Activated CD4-positive, alpha-beta memory T cell treated with anti-CD3 and anti-CD28 coated beads, Interleukin-2, amount 10 ng/mL, durations not matched to agents 7 days and 5 days (primary cell): ENCODE measurements around the gene PHF8. TPM values are rescaled to one million over a fixed set of nuclear protein-coding genes. Genes with fewer than 3 reads are reported as not detected.

Experiments
- CTCF ChIA-PET: fragments of 350-600 bp; sonication (Branson Sonifier 250); formaldehyde crosslinking; loops from one replicate; lab custom pipeline; 2021; ENCODE audit warnings: antibody characterized with exemption, inconsistent platforms; lab: Charles Lee
- POLR2A ChIA-PET: fragments of 350-600 bp; sonication (Branson Sonifier 250); formaldehyde crosslinking; loops from one replicate; lab custom pipeline; 2021; ENCODE audit warnings: antibody characterized with exemption; lab: Charles Lee
- DNase-seq: peaks from one replicate; pipeline ENCODE4 v3.0.0-alpha.2; 2020
- H3K27ac Mint-ChIP-seq: one replicate; pipeline ENCODE4 v1.8.0; 2021; ENCODE audit warnings: mild to moderate bottlenecking, mixed read lengths
- H3K27me3 Mint-ChIP-seq: one replicate; pipeline ENCODE4 v1.8.0; 2021; ENCODE audit warnings: mixed read lengths
- H3K36me3 Mint-ChIP-seq: one replicate; pipeline ENCODE4 v1.8.0; 2021; ENCODE audit warnings: low read depth, mixed read lengths
- H3K4me1 Mint-ChIP-seq: one replicate; pipeline ENCODE4 v1.8.0; 2021; ENCODE audit warnings: mixed read lengths
- H3K4me3 Mint-ChIP-seq: one replicate; pipeline ENCODE4 v1.8.0; 2021; ENCODE audit warnings: mild to moderate bottlenecking, mixed read lengths
- H3K9me3 Mint-ChIP-seq: one replicate; pipeline ENCODE4 v1.8.0; 2021; ENCODE audit warnings: mixed read lengths
- total RNA-seq, 2 experiments: library from RNA; stranded (reverse); gene quantifications; one replicate each; pipeline ENCODE4 v1.2.3, GENCODE V29; 2021

The PHF8 gene
- total RNA-seq, 2 experiments from 2014 or later, result 40.4 to 42.5 TPM

- Mint-ChIP-seq H3K9me3 (no peaks in the 10 kb centered on the region), H3K27ac (no peak overlapping the region), H3K36me3 (peaks cover 3% of the 10 kb centered on the region), H3K4me3 (no peak overlapping the region), H3K4me1 (peaks cover 18% of the 10 kb centered on the region), H3K27me3 (no peaks in the 10 kb centered on the region)
- no peak for DNase-seq
- ChIA-PET CTCF (no interaction called here), POLR2A (no interaction called here)
Measured at GRCh38 chrX:54048412-54048811, 4.1 kb upstream of the PHF8 start.

- Mint-ChIP-seq H3K4me3 (peak overlapping the region; percentile 96), H3K4me1 (peaks cover 31% of the 10 kb centered on the region)
Measured at GRCh38 chrX:54045563-54046228, 1.4 kb upstream of the PHF8 start.

DNA sequence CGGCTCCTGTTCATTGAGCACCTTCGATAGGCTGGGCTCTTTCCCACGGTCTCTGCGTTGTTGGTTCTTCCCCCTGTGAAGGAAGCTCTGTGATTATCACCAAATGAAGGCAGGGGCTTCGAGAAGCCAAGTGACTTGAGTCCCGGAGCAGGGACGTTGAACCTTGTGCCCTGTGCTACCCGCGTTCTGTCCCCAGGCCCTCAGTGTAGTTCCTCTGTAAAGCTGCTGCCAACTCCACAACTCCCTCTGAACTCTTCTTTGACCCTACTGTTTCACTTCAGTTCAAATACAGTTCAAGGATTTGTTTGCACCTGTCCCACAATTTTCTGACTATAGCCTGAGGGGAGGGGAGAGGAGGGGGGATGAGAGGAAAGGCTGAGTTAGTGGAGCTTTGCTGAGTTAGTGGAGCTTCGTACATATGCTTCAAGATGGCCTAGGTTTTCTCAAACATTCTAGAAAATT lies 635 bp upstream of the PHF8 start:
- Mint-ChIP-seq H3K36me3 (peaks cover 19% of the 10 kb centered on the region), H3K4me1 (peaks cover 35% of the 10 kb centered on the region), H3K27me3 (no peaks in the 10 kb centered on the region), H3K9me3 (no peaks in the 10 kb centered on the region), H3K4me3 (peak overlapping the region; percentile 96), H3K27ac (peak overlapping the region; percentile 96)
- CTCF ChIA-PET, result interaction anchor here (1.5 to 1.9 kb wide), 3 partner anchors 91 to 361 kb away, joined by 3 to 4 read pairs (median 4); partner anchors contain the start of gene HUWE1
- POLR2A ChIA-PET, result interaction anchor here (0.9 to 3.7 kb wide), 14 partner anchors 14 to 1444 kb away, joined by 3 to 34 read pairs (median 5); partner anchors contain the start of genes APEX2, FAM120C, GNL3L and HUWE1
- DNase-seq, result no peak

More at GRCh38 chrX:54045563-54046228, 1.4 kb upstream of the PHF8 start:
- POLR2A ChIA-PET, result interaction anchor here (0.9 to 3.7 kb wide), 5 partner anchors 135 to 1443 kb away, joined by 4 to 34 read pairs (median 5); partner anchors contain the start of genes FAM120C and HUWE1
- no peaks in the 10 kb centered on the region for H3K9me3 Mint-ChIP-seq
- peaks cover 15% of the 10 kb centered on the region for H3K36me3 Mint-ChIP-seq
- no peaks in the 10 kb centered on the region for H3K27me3 Mint-ChIP-seq
- no peak for DNase-seq
- peak overlapping the region; percentile 96 for H3K27ac Mint-ChIP-seq
- CTCF ChIA-PET, result no interaction called here

DNA sequence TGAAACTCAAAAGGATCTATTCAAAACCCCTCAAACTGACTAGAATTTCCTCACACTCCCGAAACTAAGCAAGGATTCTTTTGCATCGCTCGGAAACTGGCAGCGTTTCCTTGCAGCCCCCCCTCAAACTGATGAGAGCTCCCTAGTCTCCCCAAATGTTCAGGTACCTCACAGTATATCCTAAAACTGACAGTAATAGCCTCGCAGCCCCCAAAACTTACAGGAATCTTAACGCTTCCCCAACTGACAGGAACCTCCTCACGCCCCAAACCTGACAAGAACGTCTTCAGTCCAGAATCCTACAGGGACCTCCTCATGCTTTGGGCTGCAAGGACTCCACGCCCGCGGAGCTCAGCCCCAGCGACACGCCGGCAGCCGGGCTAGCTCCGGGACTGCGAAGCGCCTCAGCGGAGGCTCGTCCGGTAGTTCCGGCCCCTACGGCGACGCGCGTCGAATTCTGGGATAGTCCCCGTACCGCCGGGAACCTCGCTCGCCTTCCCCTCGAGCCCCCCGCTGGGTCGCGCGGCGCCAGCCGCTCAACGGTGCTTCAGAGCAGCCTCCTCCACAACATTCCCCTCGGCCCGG lies 640 bp downstream of the PHF8 start:
- H3K36me3 Mint-ChIP-seq, result peaks cover 22% of the 10 kb centered on the region
- ChIA-PET CTCF (interaction anchor here (0.6 to 1.9 kb wide), 5 partner anchors 90 to 1123 kb away, joined by 3 to 4 read pairs (median 3); partner anchors contain the start of gene HUWE1), POLR2A (interaction anchor here (0.7 to 3.7 kb wide), 13 partner anchors 12 to 957 kb away, joined by 3 to 34 read pairs (median 4); partner anchors contain the start of genes APEX2, FAM120C, GNL3L and HUWE1)
- no peaks in the 10 kb centered on the region for H3K9me3 Mint-ChIP-seq
- no peak for DNase-seq
- H3K4me3 Mint-ChIP-seq, result peak overlapping the region; percentile 96
- peak overlapping the region; percentile 96 for H3K27ac Mint-ChIP-seq
- H3K4me1 Mint-ChIP-seq, result peaks cover 35% of the 10 kb centered on the region
- no peaks in the 10 kb centered on the region for H3K27me3 Mint-ChIP-seq

DNA sequence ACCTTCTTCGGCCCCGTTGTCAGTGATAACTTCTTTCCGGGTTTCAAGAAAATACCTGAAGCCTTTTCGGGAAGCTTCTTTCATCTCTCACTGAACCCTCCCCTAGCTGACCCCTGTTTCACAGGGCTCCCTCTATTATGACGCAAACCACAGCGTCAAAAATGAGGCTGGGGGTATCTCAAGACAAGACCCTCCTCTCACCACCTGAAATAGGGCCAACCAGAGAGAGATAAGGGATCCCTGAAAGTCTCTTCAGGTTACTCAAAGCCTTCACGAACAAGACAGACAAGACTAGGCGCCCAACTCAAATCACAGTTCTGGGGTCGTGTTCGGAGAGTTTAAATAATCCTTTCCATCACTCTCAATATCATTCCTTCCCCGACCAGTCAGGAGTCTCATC lies 1.2 kb downstream of the PHF8 start:
- no peak for DNase-seq
- no peaks in the 10 kb centered on the region for H3K9me3 Mint-ChIP-seq
- H3K27me3 Mint-ChIP-seq, result no peaks in the 10 kb centered on the region
- peaks cover 35% of the 10 kb centered on the region for H3K4me1 Mint-ChIP-seq
- H3K4me3 Mint-ChIP-seq, result peak overlapping the region; percentile 96
- POLR2A ChIA-PET, result interaction anchor here (0.7 to 3.7 kb wide), 11 partner anchors 12 to 817 kb away, joined by 3 to 34 read pairs (median 4); partner anchors contain the start of genes FAM120C, HUWE1, RIBC1 and SMC1A
- H3K27ac Mint-ChIP-seq, result peak overlapping the region; percentile 96
- CTCF ChIA-PET, result interaction anchor here (0.6 to 1.9 kb wide), 2 partner anchors 357 to 1123 kb away, joined by 3 to 4 read pairs; partner anchors contain the start of gene HUWE1
- H3K36me3 Mint-ChIP-seq, result peaks cover 22% of the 10 kb centered on the region

- ChIA-PET CTCF (interaction anchor here (1.9 kb wide), 1 partner anchor 356 kb away, joined by 4 read pairs; the partner anchor contains the start of gene HUWE1), POLR2A (interaction anchor here (0.7 to 3.7 kb wide), 7 partner anchors 135 to 817 kb away, joined by 3 to 34 read pairs (median 4); partner anchors contain the start of genes FAM120C, HUWE1, RIBC1 and SMC1A)
- no peaks in the 10 kb centered on the region for H3K27me3 Mint-ChIP-seq
- H3K4me3 Mint-ChIP-seq, result peak overlapping the region; percentile 96
- peak overlapping the region; percentile 96 for H3K27ac Mint-ChIP-seq
- peaks cover 24% of the 10 kb centered on the region for H3K36me3 Mint-ChIP-seq
- DNase-seq, result peak; percentile 45
- peaks cover 35% of the 10 kb centered on the region for H3K4me1 Mint-ChIP-seq
- H3K9me3 Mint-ChIP-seq, result no peaks in the 10 kb centered on the region
Measured at GRCh38 chrX:54042609-54043021, 1.7 kb downstream of the PHF8 start.

DNA sequence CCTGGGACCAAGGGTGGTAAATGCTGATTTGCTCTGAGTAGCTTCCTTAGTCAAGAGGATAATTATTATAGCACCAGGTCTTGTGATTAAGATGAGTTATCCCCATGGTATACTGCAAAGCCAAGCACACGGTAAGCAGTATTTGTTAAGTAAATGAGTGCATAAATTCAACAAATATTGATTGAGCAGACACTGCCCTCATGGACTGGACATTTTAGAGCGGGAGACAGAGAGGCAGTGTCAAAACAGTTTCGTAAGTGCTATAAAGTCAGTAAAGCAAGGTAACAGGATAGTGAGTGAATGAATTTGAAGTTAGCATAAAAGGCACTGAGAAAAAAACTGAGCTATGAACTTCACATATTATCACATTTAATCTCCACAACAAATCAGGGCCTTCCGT lies 13.9 kb downstream of the PHF8 start:
- ChIA-PET CTCF (no interaction called here), POLR2A (no interaction called here)
- no peaks in the 10 kb centered on the region for H3K27me3 Mint-ChIP-seq
- DNase-seq, result no peak
- peaks cover 2% of the 10 kb centered on the region for H3K4me1 Mint-ChIP-seq
- peaks cover 72% of the 10 kb centered on the region for H3K36me3 Mint-ChIP-seq
- H3K4me3 Mint-ChIP-seq, result no peak overlapping the region
- H3K27ac Mint-ChIP-seq, result no peak overlapping the region
- no peaks in the 10 kb centered on the region for H3K9me3 Mint-ChIP-seq

DNA sequence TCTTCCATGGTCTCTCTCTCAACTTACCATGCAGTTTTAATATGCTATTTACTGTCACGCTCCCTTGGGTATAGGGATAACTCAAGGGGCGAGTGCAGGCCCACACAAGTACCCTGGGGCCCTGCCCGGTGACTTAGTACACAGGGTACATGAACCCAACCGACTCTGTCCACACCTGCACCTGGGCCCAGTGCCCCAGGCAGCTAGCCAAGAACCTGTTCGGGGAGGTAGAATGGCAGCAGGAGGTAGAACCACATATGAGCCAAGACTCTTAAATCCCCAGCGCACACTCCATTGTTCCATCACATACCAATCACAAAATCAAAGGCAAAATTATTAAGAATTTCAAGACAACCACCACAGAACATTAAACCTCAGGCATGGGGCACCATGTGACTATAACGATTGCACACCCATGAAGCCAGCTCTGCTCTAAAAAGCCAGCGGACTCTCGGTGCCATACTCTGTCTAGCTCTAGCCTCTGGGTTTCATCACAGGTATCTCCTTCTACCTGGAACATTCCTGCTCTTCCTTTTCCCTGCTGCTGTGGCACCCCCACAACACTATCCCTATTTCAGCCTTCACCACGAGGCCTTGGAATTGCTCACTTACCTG lies 14.6 kb downstream of the PHF8 start:
- Mint-ChIP-seq H3K9me3 (no peaks in the 10 kb centered on the region), H3K4me3 (no peak overlapping the region), H3K4me1 (peaks cover 2% of the 10 kb centered on the region), H3K27me3 (no peaks in the 10 kb centered on the region), H3K27ac (no peak overlapping the region), H3K36me3 (peaks cover 69% of the 10 kb centered on the region)
- ChIA-PET CTCF (no interaction called here), POLR2A (no interaction called here)
- no peak for DNase-seq

- Mint-ChIP-seq H3K4me3 (no peak overlapping the region), H3K36me3 (peaks cover 51% of the 10 kb centered on the region), H3K27ac (no peak overlapping the region), H3K27me3 (no peaks in the 10 kb centered on the region), H3K9me3 (no peaks in the 10 kb centered on the region), H3K4me1 (peaks cover 2% of the 10 kb centered on the region)
- no peak for DNase-seq
- ChIA-PET POLR2A (no interaction called here), CTCF (no interaction called here)
Measured at GRCh38 chrX:54024350-54024749, 19.9 kb downstream of the PHF8 start.

DNA sequence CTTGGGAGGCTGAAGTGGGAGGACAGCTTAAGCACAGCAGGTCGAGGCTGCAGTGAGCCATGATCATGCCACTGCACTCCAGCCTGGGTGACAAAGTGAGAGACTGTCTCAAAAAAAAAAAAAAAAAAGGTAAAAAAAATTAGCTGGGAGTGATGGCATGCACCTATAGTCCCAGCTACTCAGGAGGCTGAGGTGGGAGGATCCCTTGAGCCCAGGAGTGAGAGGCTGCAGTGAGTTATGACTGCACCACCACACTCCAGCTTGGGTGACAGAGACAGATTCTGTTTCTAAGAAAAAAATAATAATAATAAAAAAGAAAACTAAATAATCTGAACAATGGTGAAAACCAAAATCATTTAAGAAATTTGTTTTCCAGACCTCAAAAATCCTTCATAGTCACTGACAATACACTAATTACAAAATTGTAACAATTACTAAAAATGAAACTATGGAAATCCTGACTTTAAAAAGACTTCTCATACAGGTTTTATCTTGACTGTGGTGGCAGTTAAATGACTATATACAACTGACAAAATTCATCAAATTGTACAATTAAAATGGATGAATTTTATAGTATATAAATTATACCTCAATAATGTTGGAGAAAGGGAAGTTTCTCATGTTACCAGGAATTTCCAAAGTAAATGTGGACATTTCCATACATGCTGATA lies 31.3 kb downstream of the PHF8 start:
- no peak overlapping the region for H3K27ac Mint-ChIP-seq
- no peaks in the 10 kb centered on the region for H3K9me3 Mint-ChIP-seq
- H3K4me3 Mint-ChIP-seq, result no peak overlapping the region
- ChIA-PET POLR2A (no interaction called here), CTCF (no interaction called here)
- peaks cover 48% of the 10 kb centered on the region for H3K36me3 Mint-ChIP-seq
- no peak for DNase-seq
- peaks cover 10% of the 10 kb centered on the region for H3K4me1 Mint-ChIP-seq
- H3K27me3 Mint-ChIP-seq, result no peaks in the 10 kb centered on the region

GRCh38 chrX:54007682-54008081 lies 36.6 kb downstream of the PHF8 start:
- Mint-ChIP-seq H3K27me3 (no peaks in the 10 kb centered on the region), H3K27ac (no peak overlapping the region), H3K36me3 (peaks cover 42% of the 10 kb centered on the region), H3K4me1 (peaks cover 4% of the 10 kb centered on the region), H3K9me3 (no peaks in the 10 kb centered on the region), H3K4me3 (no peak overlapping the region)
- DNase-seq, result no peak
- CTCF ChIA-PET, result no interaction called here
- POLR2A ChIA-PET, result no interaction called here

GRCh38 chrX:53997724-53998123 lies 46.5 kb downstream of the PHF8 start:
- peaks cover 59% of the 10 kb centered on the region for H3K36me3 Mint-ChIP-seq
- no peak overlapping the region for H3K4me3 Mint-ChIP-seq
- no peak for DNase-seq
- no peaks in the 10 kb centered on the region for H3K9me3 Mint-ChIP-seq
- peaks cover 3% of the 10 kb centered on the region for H3K4me1 Mint-ChIP-seq
- no peaks in the 10 kb centered on the region for H3K27me3 Mint-ChIP-seq
- ChIA-PET POLR2A (no interaction called here), CTCF (no interaction called here)
- no peak overlapping the region for H3K27ac Mint-ChIP-seq
